ENCODE results near the gene FAM89A.
"Not testable (repeated sequence)": the region's sequence is repeated elsewhere in the genome, so short reads cannot be mapped to it uniquely, and the experiment has no call there.

FAM89A gene

GRCh38 chr1:231059566-231060193, 19.6 kb upstream of the FAM89A start:
- no peak for TF ChIP-seq CTCF (IDR thresholded peaks at IDR 0.05; ENCODE audit: low read depth, low read length)
- DNase-seq (ENCODE audit: low read depth, low spot score): peak; percentile 30
- H3K4me3 ChIP-seq (ENCODE audit: low read depth, low read length): no peak overlapping the region
- in situ Hi-C loops (cut with HindIII; ENCODE audit: low sequenced_read_pairs): no loop called here

GRCh38 chr1:231058416-231059109, 18.5 kb upstream of the FAM89A start:
- in situ Hi-C loops (cut with HindIII; ENCODE audit: low sequenced_read_pairs): no loop called here

GRCh38 chr1:231057410-231057809, 17.4 kb upstream of the FAM89A start:
- no peak overlapping the region for H3K4me3 ChIP-seq (ENCODE audit: low read depth, low read length)
- no peak for DNase-seq (ENCODE audit: low read depth, low spot score)
- TF ChIP-seq CTCF (IDR thresholded peaks at IDR 0.05; ENCODE audit: low read depth, low read length): no peak
- in situ Hi-C loops (cut with HindIII; ENCODE audit: low sequenced_read_pairs): no loop called here

More at GRCh38 chr1:231058416-231059109, 18.5 kb upstream of the FAM89A start:
- DNase-seq (ENCODE audit: low read depth, low spot score): no peak
- H3K4me3 ChIP-seq (ENCODE audit: low read depth, low read length): no peak overlapping the region
- no peak for TF ChIP-seq CTCF (IDR thresholded peaks at IDR 0.05; ENCODE audit: low read depth, low read length)

- in situ Hi-C loops (cut with HindIII; ENCODE audit: low sequenced_read_pairs): no loop called here
Observed at GRCh38 chr1:231055271-231055670, 15.2 kb upstream of the FAM89A start.

GRCh38 chr1:231053493-231054162, 13.6 kb upstream of the FAM89A start:
- TF ChIP-seq CTCF (IDR thresholded peaks at IDR 0.05; ENCODE audit: low read depth, low read length): no peak
- DNase-seq (ENCODE audit: low read depth, low spot score): peak; percentile 83
- no peak overlapping the region for H3K4me3 ChIP-seq (ENCODE audit: low read depth, low read length)
- in situ Hi-C loops (cut with HindIII; ENCODE audit: low sequenced_read_pairs): no loop called here

More at GRCh38 chr1:231055271-231055670, 15.2 kb upstream of the FAM89A start:
- H3K4me3 ChIP-seq (ENCODE audit: low read depth, low read length): no peak overlapping the region
- DNase-seq (ENCODE audit: low read depth, low spot score): no peak
- TF ChIP-seq CTCF (IDR thresholded peaks at IDR 0.05; ENCODE audit: low read depth, low read length): no peak

- no peak overlapping the region for H3K4me3 ChIP-seq (ENCODE audit: low read depth, low read length)
- no peak for TF ChIP-seq CTCF (IDR thresholded peaks at IDR 0.05; ENCODE audit: low read depth, low read length)
- in situ Hi-C loops (cut with HindIII; ENCODE audit: low sequenced_read_pairs): no loop called here
- no peak for DNase-seq (ENCODE audit: low read depth, low spot score)
Observed at GRCh38 chr1:231052777-231053176, 12.7 kb upstream of the FAM89A start.

GRCh38 chr1:231050932-231051331, 10.9 kb upstream of the FAM89A start:
- in situ Hi-C loops (cut with HindIII; ENCODE audit: low sequenced_read_pairs); H3K4me3 ChIP-seq (ENCODE audit: low read depth, low read length); DNase-seq (ENCODE audit: low read depth, low spot score): not testable (repeated sequence)

Data from astrocyte of the spinal cord (primary cell).